ENCODE results near the gene ARL14EPL.
"Not testable (repeated sequence)": the region's sequence is repeated elsewhere in the genome, so short reads cannot be mapped to it uniquely, and the experiment has no call there.

Gene ARL14EPL

GRCh38 chr5:116046823-116047222 is 14.6 kb downstream of the ARL14EPL start:
- no peak for DNase-seq (ENCODE audit: low spot score)

GRCh38 chr5:116058346-116058936 is 26.2 kb downstream of the ARL14EPL start:
- DNase-seq (ENCODE audit: low spot score): no peak

- DNase-seq (ENCODE audit: low spot score): no peak
Observed at GRCh38 chr5:116062352-116062751, 30.1 kb downstream of the ARL14EPL start.

DNA sequence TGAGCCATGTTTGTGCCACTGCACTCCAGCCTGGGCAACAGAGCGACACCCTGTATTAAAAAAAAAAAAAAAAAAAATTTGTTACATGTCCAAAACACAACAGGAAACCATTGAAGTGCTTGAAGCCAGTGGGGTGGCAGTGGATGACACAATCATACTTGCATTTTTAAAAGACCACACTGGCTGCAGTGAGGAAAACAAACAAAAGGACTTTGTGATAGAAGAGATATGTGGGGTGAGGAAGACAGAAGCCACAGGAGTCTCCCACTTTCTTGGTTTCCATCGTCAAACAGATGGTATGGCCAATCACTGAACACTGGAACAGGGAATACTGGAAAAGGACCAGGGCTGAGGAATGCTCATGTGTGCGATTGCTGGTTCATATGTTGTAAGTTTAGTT is 31.7 kb downstream of the ARL14EPL start:
- DNase-seq (ENCODE audit: low spot score): no peak

DNA sequence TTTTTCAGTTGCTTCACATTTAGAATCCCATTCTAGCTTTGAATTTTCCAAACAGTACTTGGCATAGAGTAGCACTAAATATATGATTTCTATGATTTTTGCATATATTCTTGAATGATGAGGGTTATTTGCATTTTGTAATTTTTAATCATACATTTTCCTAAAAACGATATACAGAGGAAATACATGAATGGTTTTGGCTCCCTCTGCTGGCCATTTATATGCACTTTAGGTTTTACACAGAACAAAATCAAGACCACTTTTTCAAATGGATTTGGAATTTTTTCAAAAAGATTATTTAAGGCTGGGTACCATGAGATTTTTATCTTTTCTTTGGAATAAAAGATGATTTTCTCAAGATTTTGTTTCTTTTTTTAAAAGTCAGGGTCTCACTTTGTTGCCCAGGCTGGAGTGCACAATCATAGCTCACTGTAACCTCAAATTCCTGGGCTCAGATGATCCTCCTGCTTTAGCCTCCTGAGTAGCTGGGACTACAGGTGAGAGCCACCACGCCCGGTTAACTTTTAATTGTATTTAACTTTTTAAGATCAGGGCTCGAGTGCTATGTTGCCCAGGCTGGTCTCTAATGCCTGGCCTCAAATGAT is 35.9 kb downstream of the ARL14EPL start:
- DNase-seq (ENCODE audit: low spot score): peak; percentile 74

DNA sequence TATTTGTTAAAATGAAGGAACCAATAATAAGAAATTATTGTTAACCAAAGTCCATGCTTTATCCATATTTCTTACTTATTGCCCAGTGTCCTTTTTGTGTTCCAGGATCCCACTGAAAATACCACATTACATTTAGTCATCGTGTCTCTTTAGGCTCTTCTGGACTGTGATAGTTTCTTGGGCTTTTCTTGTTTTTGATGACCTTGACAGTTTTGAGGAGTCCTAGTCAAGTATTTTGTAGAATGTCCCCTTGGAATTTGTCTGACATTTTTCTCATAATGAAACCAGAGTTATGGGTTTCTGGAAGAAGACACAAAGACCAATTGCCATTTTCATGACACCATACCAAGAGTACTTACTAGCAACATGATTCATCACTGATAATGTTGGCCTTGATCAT is 38.9 kb downstream of the ARL14EPL start:
- no peak for DNase-seq (ENCODE audit: low spot score)

DNA sequence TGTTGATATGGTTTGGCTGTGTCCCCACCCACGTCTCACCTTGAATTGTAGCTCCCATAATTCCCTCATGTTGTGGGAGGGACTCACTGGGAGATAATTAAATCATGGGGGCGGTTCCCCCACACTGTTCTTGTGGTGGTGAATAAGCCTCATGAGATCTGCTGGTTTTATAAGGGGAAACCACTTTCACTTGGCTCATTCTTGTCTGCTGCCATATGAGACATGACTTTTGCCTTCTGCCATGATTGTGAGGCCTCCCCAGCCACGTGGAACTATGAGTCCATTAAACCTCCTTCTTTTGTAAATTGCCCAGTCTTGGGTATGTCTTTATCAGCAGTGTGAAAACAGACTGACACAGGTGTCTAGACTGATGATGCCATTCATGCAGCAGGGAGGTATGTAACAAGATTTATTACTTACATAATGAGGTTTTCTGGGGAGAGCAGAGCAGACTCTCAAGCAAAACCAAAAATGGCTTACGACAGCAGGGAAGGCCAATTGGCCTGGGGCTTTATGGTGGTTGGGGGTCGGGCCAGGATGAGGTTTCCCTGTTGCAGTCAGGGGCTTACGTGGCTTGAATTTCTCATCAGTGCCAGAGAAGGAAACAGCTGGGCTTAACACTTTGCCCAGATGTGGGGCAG is 43.0 kb downstream of the ARL14EPL start:
- DNase-seq (ENCODE audit: low spot score): no peak

DNA sequence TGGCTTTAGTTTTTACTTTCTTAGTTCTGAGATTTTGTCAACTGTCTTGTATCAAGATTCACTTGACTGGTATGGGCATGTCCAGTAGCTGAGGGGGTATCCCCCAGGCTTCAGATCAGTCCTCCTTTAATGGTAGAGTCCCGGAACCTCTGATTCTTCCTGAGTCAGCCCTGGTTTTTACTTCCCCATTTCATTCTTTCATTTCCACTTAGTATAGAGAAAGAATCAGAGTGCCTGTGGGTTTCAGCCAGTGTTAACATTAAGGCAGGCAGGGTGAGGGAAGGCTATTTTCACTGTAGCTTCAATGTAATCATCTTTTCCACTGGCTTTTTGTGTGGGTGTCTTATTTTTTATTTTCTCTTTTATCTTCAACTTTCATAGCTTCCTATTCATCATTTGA is 44.2 kb downstream of the ARL14EPL start:
- DNase-seq (ENCODE audit: low spot score): peak; percentile 77

DNA sequence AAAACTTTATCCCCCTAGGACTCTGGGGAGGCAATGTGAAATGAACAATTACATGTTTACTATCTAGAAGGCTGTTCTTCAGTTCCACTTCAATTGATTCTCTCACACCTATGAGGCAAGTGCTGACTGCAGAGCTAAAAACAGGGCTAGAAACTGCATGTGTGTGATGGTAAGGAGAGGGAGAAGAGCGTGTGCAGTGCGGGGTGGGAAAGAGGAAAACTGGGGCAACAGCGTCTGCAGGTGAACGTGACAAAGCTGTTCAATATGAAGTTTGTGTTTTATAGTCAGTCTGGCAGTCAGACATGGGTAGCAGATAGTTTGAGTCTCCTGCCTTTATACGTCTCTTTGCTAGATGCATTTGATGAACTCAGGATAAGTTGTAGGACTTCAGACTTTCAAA is 45.9 kb downstream of the ARL14EPL start:
- DNase-seq (ENCODE audit: low spot score): no peak

DNA sequence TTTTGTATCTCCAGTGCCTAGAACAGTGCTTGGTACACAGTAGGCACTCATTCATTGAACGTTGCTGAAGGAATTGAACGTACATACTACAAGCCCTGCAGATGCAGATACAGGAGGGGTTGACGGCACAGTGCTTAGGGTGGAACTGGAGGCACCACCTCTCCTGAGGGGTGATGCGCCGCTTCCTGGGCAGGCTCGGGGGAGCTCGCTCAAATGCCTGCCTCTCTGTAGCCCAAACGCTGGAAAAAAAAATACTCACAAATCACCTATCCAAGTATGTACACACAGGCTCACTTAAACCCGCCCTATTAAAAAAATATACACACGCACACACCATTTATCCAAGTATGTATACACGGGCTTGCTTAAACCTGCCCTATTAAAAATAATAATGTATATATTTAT is 52.0 kb downstream of the ARL14EPL start:
- DNase-seq (ENCODE audit: low spot score): peak; percentile 6

- peak; percentile 82 for DNase-seq (ENCODE audit: low spot score)
Observed at GRCh38 chr5:116084871-116085715, 52.8 kb downstream of the ARL14EPL start, which contains the start of gene COMMD10. Gene COMMD10 (plus strand): TSS chr5:116085025.

- DNase-seq (ENCODE audit: low spot score): not testable (repeated sequence)
Observed at GRCh38 chr5:116086309-116086708, 54.0 kb downstream of the ARL14EPL start.

- no peak for DNase-seq (ENCODE audit: low spot score)
Observed at GRCh38 chr5:116088062-116088461, 55.8 kb downstream of the ARL14EPL start.

- DNase-seq (ENCODE audit: low spot score): no peak
Observed at GRCh38 chr5:116090302-116090701, 58.0 kb downstream of the ARL14EPL start.

DNA sequence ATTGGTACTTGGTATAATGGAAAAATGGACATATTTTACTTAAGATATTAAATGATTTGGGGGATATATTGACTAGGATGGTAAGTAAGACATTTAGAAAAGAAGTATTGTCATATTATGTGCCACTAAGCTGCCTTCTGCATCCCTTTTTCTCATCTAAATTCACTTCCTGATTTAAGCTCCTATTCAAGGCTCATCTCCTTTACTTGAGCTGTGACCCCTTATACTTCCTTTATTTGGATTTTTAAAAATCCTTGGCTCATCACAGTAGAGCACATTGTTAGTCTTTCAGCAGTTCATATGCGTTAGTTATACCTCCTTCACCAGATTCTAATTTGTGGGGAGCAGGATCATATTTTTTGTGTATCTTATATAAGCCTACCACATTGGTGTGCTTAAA is 59.1 kb downstream of the ARL14EPL start:
- DNase-seq (ENCODE audit: low spot score): no peak

DNA sequence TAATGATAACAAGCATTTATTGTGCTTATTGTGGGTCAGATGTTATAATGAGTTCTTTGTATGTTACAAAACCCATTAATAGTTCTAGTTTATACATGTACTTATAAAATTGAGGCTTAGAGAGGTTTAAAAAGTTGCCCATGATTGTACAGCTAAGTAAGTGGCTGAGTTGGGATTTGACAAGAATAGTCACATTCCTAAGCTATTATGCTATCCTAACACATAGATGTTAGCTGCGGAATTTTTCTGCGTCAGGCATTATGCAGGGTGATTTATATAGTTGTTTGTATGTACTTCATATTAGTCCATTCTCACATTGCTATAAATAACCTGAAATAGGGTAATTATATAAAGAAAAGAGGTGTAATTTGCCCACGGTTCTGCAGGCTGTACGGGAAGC is 65.0 kb downstream of the ARL14EPL start:
- no peak for DNase-seq (ENCODE audit: low spot score)

- DNase-seq (ENCODE audit: low spot score): no peak
Observed at GRCh38 chr5:116098998-116099397, 66.7 kb downstream of the ARL14EPL start.

GRCh38 chr5:116104941-116105340 is 72.7 kb downstream of the ARL14EPL start:
- DNase-seq (ENCODE audit: low spot score): not testable (repeated sequence)
